HepG2 (cell line): ENCODE data around the gene OXLD1. TPM values are rescaled to one million over a fixed set of nuclear protein-coding genes. Genes with fewer than 3 reads are reported as not detected.

Experiments used
- EZH2 ChIP-seq: conservative IDR thresholded peaks from 2 replicates; pipeline ENCODE4 v1.6.1; 2012; ENCODE audit warnings: mild to moderate bottlenecking, low read depth, low read length, moderate library complexity
- HNRNPL ChIP-seq: fragments of 200-400 bp; formaldehyde crosslinking; IDR thresholded peaks from 2 replicates; pipeline ENCODE4 v1.6.1; 2017; ENCODE audit warnings: mild to moderate bottlenecking, low read depth, low read length
- IKZF4 ChIP-seq: sonication (generic); formaldehyde crosslinking; IDR thresholded peaks from 2 replicates; pipeline ENCODE4 v1.5.1; 2020; ENCODE audit warnings: borderline replicate concordance, mild to moderate bottlenecking, low read depth, missing genetic modification reagents; ENCODE audit errors: not compliant biosample characterization
- JDP2 ChIP-seq: sonication (generic); formaldehyde crosslinking; IDR thresholded peaks from 2 replicates; pipeline ENCODE4 v1.8.1; 2022; ENCODE audit warnings: missing genetic modification reagents, borderline replicate concordance
- KLF15 ChIP-seq: sonication (generic); formaldehyde crosslinking; IDR thresholded peaks from 2 replicates; pipeline ENCODE4 v1.8.1; 2023; ENCODE audit warnings: borderline replicate concordance, mild to moderate bottlenecking, inconsistent platforms, missing genetic modification reagents, mixed read lengths
- KLF6 ChIP-seq: IDR thresholded peaks from 2 replicates; pipeline ENCODE4 v1.8.0; 2016; ENCODE audit warnings: missing biosample characterization, missing genetic modification reagents
- MAZ ChIP-seq, 2 experiments: sonication (generic) in 1 of 2; formaldehyde crosslinking in 1 of 2; IDR thresholded peaks; 2 replicates each; pipeline versions ENCODE4 v1.5.0 to v1.6.1; 2012 to 2020; ENCODE audit warnings: low read depth in 2 of 2, mild to moderate bottlenecking in 2 of 2, borderline replicate concordance in 1 of 2, improper control_type of control experiment in 1 of 2, low read length in 1 of 2, missing genetic modification reagents in 1 of 2, moderate library complexity in 1 of 2
- MBD4 ChIP-seq: IDR thresholded peaks from 2 replicates; pipeline ENCODE4 v1.6.1; 2012; ENCODE audit warnings: low read length, inconsistent platforms, borderline replicate concordance
- NR1H2 ChIP-seq: sonication (generic); formaldehyde crosslinking; IDR thresholded peaks from 2 replicates; pipeline ENCODE4 v1.8.1; 2022; ENCODE audit warnings: low read depth, missing genetic modification reagents, borderline replicate concordance
- RARA ChIP-seq: IDR thresholded peaks from 2 replicates; pipeline ENCODE4 v1.6.1; 2016; ENCODE audit warnings: missing genetic modification reagents, missing compliant biosample characterization
- SETDB1 ChIP-seq: sonication (generic); formaldehyde crosslinking; IDR thresholded peaks from 2 replicates; pipeline ENCODE4 v1.5.1; 2020; ENCODE audit warnings: missing genetic modification reagents, mild to moderate bottlenecking, borderline replicate concordance
- TFDP2 ChIP-seq: sonication (generic); formaldehyde crosslinking; IDR thresholded peaks from 2 replicates; pipeline ENCODE4 v1.4.0; 2020; ENCODE audit warnings: missing genetic modification reagents
- ZNF441 ChIP-seq: sonication (generic); formaldehyde crosslinking; IDR thresholded peaks from 2 replicates; pipeline ENCODE4 v1.7.0; 2021; ENCODE audit warnings: missing genetic modification reagents, borderline replicate concordance
- polyA plus RNA-seq, 8 experiments: library from polyadenylated mRNA; depleted of rRNA in 3 of 8; stranded (reverse) in 7 of 8; unstranded in 1 of 8; fragments of >200 nt; fragmentation: Illumina TruSeq in 4 of 8; extraction: Trizol in 4 of 8; gene quantifications; 2 replicates each; pipeline versions ENCODE4 v1.2.1 to v1.2.3, GENCODE V29; 2011 to 2016; ENCODE audit warnings: low read depth in 4 of 8, missing spikeins in 1 of 8, mixed read lengths in 1 of 8; ENCODE audit not compliant: insufficient read depth in 1 of 8
- total RNA-seq, 5 experiments: library from RNA; depleted of rRNA; stranded (reverse); fragments of >200 nt; fragmentation: Illumina TruSeq; extraction: Trizol; gene quantifications; 2 replicates each; pipeline ENCODE4 v1.2.3, GENCODE V29; 2016; ENCODE audit warnings: low read depth in 1 of 5
- TF ChIP-seq, protein P1 (sequence below): sonication (generic); formaldehyde crosslinking; IDR thresholded peaks from 2 replicates; pipeline ENCODE4 v1.8.0; 2022; ENCODE audit warnings: mild to moderate bottlenecking, missing genetic modification reagents, moderate library complexity
- TF ChIP-seq, protein P2 (sequence below): sonication (generic); formaldehyde crosslinking; IDR thresholded peaks from 2 replicates; pipeline ENCODE4 v1.4.0; 2020; ENCODE audit warnings: missing genetic modification reagents
- TF ChIP-seq, protein P3 (sequence below): sonication (generic); formaldehyde crosslinking; IDR thresholded peaks from 2 replicates; pipeline ENCODE4 v1.4.0; 2020; ENCODE audit warnings: missing genetic modification reagents; ENCODE audit errors: not compliant biosample characterization
- TF ChIP-seq, protein P4 (sequence below): sonication (generic); formaldehyde crosslinking; IDR thresholded peaks from 2 replicates; pipeline ENCODE4 v1.5.1; 2020; ENCODE audit warnings: mild to moderate bottlenecking, missing genetic modification reagents, borderline replicate concordance
- TF ChIP-seq, protein P5 (sequence below): sonication (generic); formaldehyde crosslinking; IDR thresholded peaks from 2 replicates; pipeline ENCODE4 v1.5.0; 2020; ENCODE audit warnings: missing genetic modification reagents
- TF ChIP-seq, protein P6 (sequence below): sonication (generic); formaldehyde crosslinking; IDR thresholded peaks from 2 replicates; pipeline ENCODE4 v1.4.0; 2020; ENCODE audit warnings: missing genetic modification reagents

Gene OXLD1
- total and polyA plus RNA-seq, 2 of the 13 experiments (the other 11 are each of a cell fraction or from before 2014, with no cell fraction given) = 27.1 to 37.5 TPM

DNA sequence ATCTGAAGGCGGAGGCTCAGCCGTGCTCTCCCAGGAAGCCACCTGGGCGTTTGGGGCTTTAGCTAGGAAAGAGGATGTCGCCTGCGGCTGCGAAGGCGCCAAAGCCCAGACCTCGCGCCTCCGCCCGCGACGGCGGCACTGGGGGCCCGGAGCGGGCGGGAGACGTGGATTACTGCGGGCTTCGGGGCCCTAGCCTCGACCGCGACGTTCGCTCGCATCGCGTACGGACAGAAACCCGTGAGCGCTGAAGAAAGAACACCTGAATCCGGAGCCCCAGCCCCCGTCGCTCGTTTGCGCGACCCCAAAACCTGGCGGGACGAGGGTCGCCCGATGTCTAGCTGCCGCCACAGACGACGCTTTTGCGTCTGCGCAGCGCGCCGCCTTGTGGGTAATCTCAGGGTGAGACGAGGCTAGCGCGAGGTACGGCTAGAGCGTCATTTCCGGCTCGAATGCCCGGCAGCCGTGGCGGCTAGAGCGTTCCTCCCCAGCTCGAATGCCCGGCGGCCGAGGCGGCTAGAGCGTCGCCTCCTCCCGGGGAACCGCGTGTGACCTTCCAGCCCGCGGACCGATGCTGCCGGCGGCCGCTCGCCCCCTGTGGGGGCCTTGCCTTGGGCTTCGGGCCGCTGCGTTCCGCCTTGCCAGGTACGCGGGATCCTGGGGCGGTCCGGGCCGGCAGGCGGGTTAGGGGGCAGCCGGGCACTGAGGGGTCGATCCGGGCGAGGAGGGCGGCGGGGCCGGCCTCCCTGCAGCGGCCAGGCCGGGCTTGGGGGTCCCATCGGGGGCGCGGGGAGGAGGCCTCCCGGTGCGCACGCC is 36.7 kb upstream of the OXLD1 start, which contains the start of gene MRPL12 (continued):
- TF ChIP-seq TFDP2 (peak; percentile 93), IKZF4 (CRISPR knock-in tag) (no peak), MAZ (IDR thresholded peaks at IDR 0.05; ENCODE audit: borderline replicate concordance, low read depth, low read length) (peak; percentile 46; the same call in 1 of the 2 replicates), MAZ (CRISPR knock-in tag; IDR thresholded peaks at IDR 0.05; ENCODE audit: low read depth) (peak; percentile 91), EZH2 (no peak), NR1H2 (CRISPR knock-in tag) (0 out of 2 replicates have a peak, but pooled peaks have one; percentile 45), KLF15 (CRISPR knock-in tag) (peak; percentile 70), RARA (CRISPR knock-in tag) (peak; percentile 62), HNRNPL (0 out of 2 replicates have a peak, but pooled peaks have one; percentile 48), JDP2 (CRISPR knock-in tag) (peak; percentile 43; the same call in 1 of the 2 replicates), MBD4 (no peak), SETDB1 (CRISPR knock-in tag) (no peak), KLF6 (peak; percentile 87), ZNF441 (peak; percentile 81)
- TF ChIP-seq, protein P1, sequence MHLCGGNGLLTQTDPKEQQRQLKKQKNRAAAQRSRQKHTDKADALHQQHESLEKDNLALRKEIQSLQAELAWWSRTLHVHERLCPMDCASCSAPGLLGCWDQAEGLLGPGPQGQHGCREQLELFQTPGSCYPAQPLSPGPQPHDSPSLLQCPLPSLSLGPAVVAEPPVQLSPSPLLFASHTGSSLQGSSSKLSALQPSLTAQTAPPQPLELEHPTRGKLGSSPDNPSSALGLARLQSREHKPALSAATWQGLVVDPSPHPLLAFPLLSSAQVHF (CRISPR knock-in tag) = peak; percentile 94
- TF ChIP-seq, protein P2, sequence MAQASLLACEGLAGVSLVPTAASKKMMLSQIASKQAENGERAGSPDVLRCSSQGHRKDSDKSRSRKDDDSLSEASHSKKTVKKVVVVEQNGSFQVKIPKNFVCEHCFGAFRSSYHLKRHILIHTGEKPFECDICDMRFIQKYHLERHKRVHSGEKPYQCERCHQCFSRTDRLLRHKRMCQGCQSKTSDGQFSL (CRISPR knock-in tag) = peak; percentile 68
- TF ChIP-seq, protein P3, sequence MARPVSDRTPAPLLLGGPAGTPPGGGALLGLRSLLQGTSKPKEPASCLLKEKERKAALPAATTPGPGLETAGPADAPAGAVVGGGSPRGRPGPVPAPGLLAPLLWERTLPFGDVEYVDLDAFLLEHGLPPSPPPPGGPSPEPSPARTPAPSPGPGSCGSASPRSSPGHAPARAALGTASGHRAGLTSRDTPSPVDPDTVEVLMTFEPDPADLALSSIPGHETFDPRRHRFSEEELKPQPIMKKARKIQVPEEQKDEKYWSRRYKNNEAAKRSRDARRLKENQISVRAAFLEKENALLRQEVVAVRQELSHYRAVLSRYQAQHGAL (CRISPR knock-in tag) = peak; percentile 90
- TF ChIP-seq, protein P4, sequence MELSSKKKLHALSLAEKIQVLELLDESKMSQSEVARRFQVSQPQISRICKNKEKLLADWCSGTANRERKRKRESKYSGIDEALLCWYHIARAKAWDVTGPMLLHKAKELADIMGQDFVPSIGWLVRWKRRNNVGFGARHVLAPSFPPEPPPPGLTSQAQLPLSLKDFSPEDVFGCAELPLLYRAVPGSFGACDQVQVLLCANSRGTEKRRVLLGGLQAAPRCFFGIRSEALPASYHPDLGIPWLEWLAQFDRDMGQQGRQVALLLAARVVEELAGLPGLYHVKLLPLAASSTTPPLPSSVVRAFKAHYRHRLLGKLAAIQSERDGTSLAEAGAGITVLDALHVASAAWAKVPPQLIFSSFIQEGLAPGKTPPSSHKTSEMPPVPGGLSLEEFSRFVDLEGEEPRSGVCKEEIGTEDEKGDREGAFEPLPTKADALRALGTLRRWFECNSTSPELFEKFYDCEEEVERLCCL (CRISPR knock-in tag) = peak; percentile 80; the same call in 1 of the 2 replicates
- TF ChIP-seq, protein P5, sequence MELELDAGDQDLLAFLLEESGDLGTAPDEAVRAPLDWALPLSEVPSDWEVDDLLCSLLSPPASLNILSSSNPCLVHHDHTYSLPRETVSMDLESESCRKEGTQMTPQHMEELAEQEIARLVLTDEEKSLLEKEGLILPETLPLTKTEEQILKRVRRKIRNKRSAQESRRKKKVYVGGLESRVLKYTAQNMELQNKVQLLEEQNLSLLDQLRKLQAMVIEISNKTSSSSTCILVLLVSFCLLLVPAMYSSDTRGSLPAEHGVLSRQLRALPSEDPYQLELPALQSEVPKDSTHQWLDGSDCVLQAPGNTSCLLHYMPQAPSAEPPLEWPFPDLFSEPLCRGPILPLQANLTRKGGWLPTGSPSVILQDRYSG = no peak; the same call in none of the 2 replicates
- TF ChIP-seq, protein P6, sequence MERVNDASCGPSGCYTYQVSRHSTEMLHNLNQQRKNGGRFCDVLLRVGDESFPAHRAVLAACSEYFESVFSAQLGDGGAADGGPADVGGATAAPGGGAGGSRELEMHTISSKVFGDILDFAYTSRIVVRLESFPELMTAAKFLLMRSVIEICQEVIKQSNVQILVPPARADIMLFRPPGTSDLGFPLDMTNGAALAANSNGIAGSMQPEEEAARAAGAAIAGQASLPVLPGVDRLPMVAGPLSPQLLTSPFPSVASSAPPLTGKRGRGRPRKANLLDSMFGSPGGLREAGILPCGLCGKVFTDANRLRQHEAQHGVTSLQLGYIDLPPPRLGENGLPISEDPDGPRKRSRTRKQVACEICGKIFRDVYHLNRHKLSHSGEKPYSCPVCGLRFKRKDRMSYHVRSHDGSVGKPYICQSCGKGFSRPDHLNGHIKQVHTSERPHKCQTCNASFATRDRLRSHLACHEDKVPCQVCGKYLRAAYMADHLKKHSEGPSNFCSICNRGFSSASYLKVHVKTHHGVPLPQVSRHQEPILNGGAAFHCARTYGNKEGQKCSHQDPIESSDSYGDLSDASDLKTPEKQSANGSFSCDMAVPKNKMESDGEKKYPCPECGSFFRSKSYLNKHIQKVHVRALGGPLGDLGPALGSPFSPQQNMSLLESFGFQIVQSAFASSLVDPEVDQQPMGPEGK (CRISPR knock-in tag) = no peak; the same call in none of the 2 replicates
